ENCODE measurements around the gene TRIOBP.
"Not testable (repeated sequence)": the region's sequence is repeated elsewhere in the genome, so short reads cannot be mapped to it uniquely, and the experiment has no call there.

TRIOBP gene

GRCh38 chr22:37696657-37697537, at the start of gene TRIOBP:
Gene TRIOBP (plus strand): TSS chr22:37697048. CDS start chr22:37701366, 4,318 bp downstream.
- peak; percentile 54 for TF ChIP-seq CTCF (IDR thresholded peaks at IDR 0.05; ENCODE audit: low read depth, low read length)
- peak within 1 kb of the TSS; percentile 30; the same call in 1 of the 2 replicates for H3K4me3 ChIP-seq (ENCODE audit: low read depth, low read length)

- TF ChIP-seq CTCF (IDR thresholded peaks at IDR 0.05; ENCODE audit: low read depth, low read length), result no peak
- no peak overlapping the region for H3K4me3 ChIP-seq (ENCODE audit: low read depth, low read length)
Observed at GRCh38 chr22:37647317-37647716, 49.5 kb upstream of the TRIOBP start.

GRCh38 chr22:37647928-37648327, 48.9 kb upstream of the TRIOBP start:
- TF ChIP-seq CTCF (IDR thresholded peaks at IDR 0.05; ENCODE audit: low read depth, low read length), result no peak
- no peak overlapping the region for H3K4me3 ChIP-seq (ENCODE audit: low read depth, low read length)

GRCh38 chr22:37650463-37651136, 46.2 kb upstream of the TRIOBP start:
- no peak overlapping the region for H3K4me3 ChIP-seq (ENCODE audit: low read depth, low read length)
- no peak for TF ChIP-seq CTCF (IDR thresholded peaks at IDR 0.05; ENCODE audit: low read depth, low read length)

- TF ChIP-seq CTCF (IDR thresholded peaks at IDR 0.05; ENCODE audit: low read depth, low read length), result no peak
- H3K4me3 ChIP-seq (ENCODE audit: low read depth, low read length), result no peak overlapping the region
Observed at GRCh38 chr22:37654563-37655251, 42.1 kb upstream of the TRIOBP start.

- H3K4me3 ChIP-seq (ENCODE audit: low read depth, low read length), result no peak overlapping the region
- no peak for TF ChIP-seq CTCF (IDR thresholded peaks at IDR 0.05; ENCODE audit: low read depth, low read length)
Observed at GRCh38 chr22:37655252-37655563, 41.6 kb upstream of the TRIOBP start.

GRCh38 chr22:37656583-37656982, 40.3 kb upstream of the TRIOBP start:
- H3K4me3 ChIP-seq (ENCODE audit: low read depth, low read length), result not testable (repeated sequence)
